Naive B cell (primary cell): ENCODE data around the gene C1S. TPM values are rescaled to one million over a fixed set of nuclear protein-coding genes. Genes with fewer than 3 reads are reported as not detected.
"Not testable (repeated sequence)": the region's sequence is repeated elsewhere in the genome, so short reads cannot be mapped to it uniquely, and the experiment has no call there.

Experiments
- ATAC-seq, 2 donors: fragments of 150-1000 bp; cut with Tn5 transposase; 2 replicates each; pipeline ENCODE4 v1.10.0; 2021; ENCODE audit warnings: low read depth in 2 of 2, mild to moderate bottlenecking in 2 of 2, moderate library complexity in 2 of 2
- DNase-seq: peaks from one replicate; pipeline ENCODE4 v3.0.0; 2022
- H3K27ac Mint-ChIP-seq, 6 donors: one replicate each; pipeline ENCODE4 v1.8.0; 2020 to 2022; ENCODE audit warnings: mild to moderate bottlenecking in 6 of 6, mixed read lengths in 6 of 6, moderate library complexity in 5 of 6, inconsistent platforms in 2 of 6
- H3K27me3 Mint-ChIP-seq, 3 donors: one replicate each; pipeline ENCODE4 v1.8.0; 2021 to 2022; ENCODE audit warnings: mixed read lengths in 3 of 3, mild to moderate bottlenecking in 1 of 3
- H3K36me3 Mint-ChIP-seq, 2 donors: one replicate each; pipeline ENCODE4 v1.8.0; 2020 to 2022; ENCODE audit warnings: mixed read lengths in 2 of 2, inconsistent platforms in 1 of 2, mild to moderate bottlenecking in 1 of 2
- H3K4me1 Mint-ChIP-seq, 3 donors: one replicate each; pipeline ENCODE4 v1.8.0; 2020 to 2022; ENCODE audit warnings: mixed read lengths in 3 of 3, inconsistent platforms in 1 of 3, mild to moderate bottlenecking in 1 of 3, moderate library complexity in 1 of 3
- H3K4me3 Mint-ChIP-seq, 8 donors: one replicate each; pipeline ENCODE4 v1.8.0; 2020 to 2022; ENCODE audit warnings: mild to moderate bottlenecking in 8 of 8, mixed read lengths in 8 of 8, moderate library complexity in 8 of 8, inconsistent platforms in 2 of 8
- H3K9me3 Mint-ChIP-seq, 7 donors: one replicate each; pipeline ENCODE4 v1.8.0; 2020 to 2022; ENCODE audit warnings: mixed read lengths in 7 of 7, mild to moderate bottlenecking in 5 of 7, inconsistent platforms in 2 of 7, moderate library complexity in 1 of 7
- polyA plus RNA-seq, 6 donors: library from polyadenylated mRNA; unstranded; fragments of 300-500 nt; fragmentation: Illumina TruSeq; gene quantifications; one replicate each; pipeline ENCODE4 v1.2.3, GENCODE V29; 2021; ENCODE audit warnings: low read depth in 6 of 6

C1S gene
- polyA plus RNA-seq: under 1 TPM in 1 of 6 donors, not detected in 5; 0.12 TPM

- Mint-ChIP-seq H3K27me3 (peaks cover 29 to 53% (median 47%) of the 10 kb centered on the region in 3 donors), H3K9me3 (no peaks in the 10 kb centered on the region), H3K36me3 (no peaks in the 10 kb centered on the region), H3K27ac (no peak within 1 kb of the TSS), H3K4me3 (no peak within 1 kb of the TSS), H3K4me1 (peaks cover 0 to 2% (median 0%) of the 10 kb centered on the region in 3 donors)
- DNase-seq (no peak), ATAC-seq (no peak)
These were observed at the start of gene C1S for GRCh38 chr12:7060353-7060954. TSS of gene C1S (plus strand) at chr12:7060718. CDS start at chr12:7061913, 1,195 bp downstream.

- not testable (repeated sequence) for H3K27ac Mint-ChIP-seq, H3K27me3 Mint-ChIP-seq, DNase-seq, H3K9me3 Mint-ChIP-seq, ATAC-seq, H3K4me3 Mint-ChIP-seq
- Mint-ChIP-seq H3K4me1 (peaks cover 3 to 18% (median 14%) of the 10 kb centered on the region in 3 donors), H3K36me3 (peaks cover 6 to 13% of the 10 kb centered on the region in 2 donors)
These were observed 49.1 kb upstream of the C1S start for GRCh38 chr12:7011398-7011797.

DNA sequence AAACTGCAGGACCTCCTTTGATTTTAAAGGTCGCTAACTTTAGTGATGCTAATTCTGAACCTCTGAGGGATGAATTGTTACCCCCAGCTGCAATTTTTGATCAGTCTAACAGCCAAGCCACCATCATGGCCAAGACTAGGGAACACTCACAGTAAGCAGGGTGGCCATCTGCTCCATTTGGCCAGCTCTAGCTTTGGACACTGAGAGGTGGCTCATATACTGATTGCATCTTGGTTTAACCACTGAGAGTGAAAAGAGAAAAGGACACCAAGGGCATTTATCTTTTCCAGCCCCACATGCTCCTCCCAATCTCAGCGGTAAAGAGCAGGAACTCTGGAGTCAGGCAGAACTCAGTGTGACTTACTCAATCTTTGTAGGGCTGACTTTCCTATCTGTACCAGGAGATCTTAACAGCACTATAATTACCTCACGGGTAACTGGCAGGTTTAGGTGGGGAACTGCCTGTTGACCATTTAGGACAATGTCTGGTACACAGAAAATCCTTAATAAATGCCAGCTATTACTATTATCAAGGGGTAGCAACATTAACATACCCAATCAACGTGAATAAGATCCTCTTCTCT, 48.4 kb upstream of the C1S start:
- Mint-ChIP-seq H3K9me3 (no peaks in the 10 kb centered on the region), H3K27ac (peak overlapping the region in 2 of 6 donors; percentile 18 to 47), H3K4me1 (peaks cover 8 to 21% (median 18%) of the 10 kb centered on the region in 3 donors), H3K36me3 (peaks cover 6 to 13% of the 10 kb centered on the region in 2 donors), H3K27me3 (no peaks in the 10 kb centered on the region), H3K4me3 (no peak overlapping the region)
- no peak for DNase-seq
- ATAC-seq: no peak

- Mint-ChIP-seq H3K27me3 (no peaks in the 10 kb centered on the region), H3K4me3 (no peak overlapping the region), H3K36me3 (peaks cover 6 to 13% of the 10 kb centered on the region in 2 donors), H3K4me1 (peaks cover 16 to 31% (median 24%) of the 10 kb centered on the region in 3 donors), H3K27ac (no peak overlapping the region), H3K9me3 (no peaks in the 10 kb centered on the region)
- DNase-seq (no peak), ATAC-seq (no peak)
These were observed 47.4 kb upstream of the C1S start for GRCh38 chr12:7013101-7013500.

- Mint-ChIP-seq H3K4me3 (peak overlapping the region in 2 of 8 donors; percentile 46 to 80), H3K4me1 (peaks cover 22 to 31% (median 24%) of the 10 kb centered on the region in 3 donors), H3K27me3 (no peaks in the 10 kb centered on the region), H3K36me3 (peaks cover 6 to 13% of the 10 kb centered on the region in 2 donors), H3K27ac (no peak overlapping the region), H3K9me3 (no peaks in the 10 kb centered on the region)
- ATAC-seq: no peak
- DNase-seq: no peak
These were observed 44.8 kb upstream of the C1S start for GRCh38 chr12:7015555-7016370.

GRCh38 chr12:7016958-7017571, 43.5 kb upstream of the C1S start:
- no peaks in the 10 kb centered on the region for H3K9me3 Mint-ChIP-seq
- H3K27me3 Mint-ChIP-seq: no peaks in the 10 kb centered on the region
- peak overlapping the region; percentile 84 to 98 (median 94) for H3K4me3 Mint-ChIP-seq
- no peak for DNase-seq
- H3K27ac Mint-ChIP-seq: peak overlapping the region in 2 of 6 donors; percentile 49 to 70
- ATAC-seq: no peak
- H3K4me1 Mint-ChIP-seq: peaks cover 22 to 31% (median 24%) of the 10 kb centered on the region in 3 donors
- peaks cover 6 to 13% of the 10 kb centered on the region in 2 donors for H3K36me3 Mint-ChIP-seq

DNA sequence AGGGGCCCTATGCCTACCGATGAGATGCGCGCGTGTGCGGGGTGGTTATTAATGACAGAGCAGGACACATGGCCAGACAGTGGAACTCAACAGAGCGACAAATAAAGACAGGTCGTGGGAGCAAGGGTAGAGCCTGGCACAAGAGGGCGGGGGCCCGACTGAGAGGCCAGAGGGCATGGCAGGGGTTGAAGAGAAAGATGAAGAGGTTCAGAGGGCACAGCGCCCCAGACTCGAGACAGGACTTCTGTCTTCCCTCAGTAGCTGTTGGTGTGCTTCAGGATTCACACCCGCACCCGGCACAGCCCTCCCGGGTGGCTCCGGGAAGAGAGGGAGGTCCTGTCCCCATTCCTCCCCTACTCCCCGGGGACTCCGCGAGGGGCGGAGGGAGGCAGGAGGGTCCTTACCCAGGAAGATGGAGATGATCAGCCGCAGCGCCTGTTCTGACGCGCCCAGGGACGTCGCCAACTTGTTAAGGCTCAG, 42.6 kb upstream of the C1S start:
- peaks cover 20 to 31% (median 20%) of the 10 kb centered on the region in 3 donors for H3K4me1 Mint-ChIP-seq
- no peak for DNase-seq
- peak overlapping the region; percentile 84 to 98 (median 94) for H3K4me3 Mint-ChIP-seq
- H3K27me3 Mint-ChIP-seq: no peaks in the 10 kb centered on the region
- H3K36me3 Mint-ChIP-seq: peaks cover 6 to 9% of the 10 kb centered on the region in 2 donors
- no peaks in the 10 kb centered on the region for H3K9me3 Mint-ChIP-seq
- ATAC-seq: peak; percentile 1 to 7
- H3K27ac Mint-ChIP-seq: peak overlapping the region; percentile 49 to 97 (median 81)

GRCh38 chr12:7018350-7019042, 42.0 kb upstream of the C1S start, which contains the start of gene LPCAT3:
TSS of gene LPCAT3 (minus strand) at chr12:7018476. CDS start at chr12:7018424, 52 bp downstream.
- Mint-ChIP-seq H3K4me1 (peaks cover 14 to 29% (median 20%) of the 10 kb centered on the region in 3 donors), H3K4me3 (peak within 1 kb of the TSS; percentile 84 to 98 (median 94))

DNA sequence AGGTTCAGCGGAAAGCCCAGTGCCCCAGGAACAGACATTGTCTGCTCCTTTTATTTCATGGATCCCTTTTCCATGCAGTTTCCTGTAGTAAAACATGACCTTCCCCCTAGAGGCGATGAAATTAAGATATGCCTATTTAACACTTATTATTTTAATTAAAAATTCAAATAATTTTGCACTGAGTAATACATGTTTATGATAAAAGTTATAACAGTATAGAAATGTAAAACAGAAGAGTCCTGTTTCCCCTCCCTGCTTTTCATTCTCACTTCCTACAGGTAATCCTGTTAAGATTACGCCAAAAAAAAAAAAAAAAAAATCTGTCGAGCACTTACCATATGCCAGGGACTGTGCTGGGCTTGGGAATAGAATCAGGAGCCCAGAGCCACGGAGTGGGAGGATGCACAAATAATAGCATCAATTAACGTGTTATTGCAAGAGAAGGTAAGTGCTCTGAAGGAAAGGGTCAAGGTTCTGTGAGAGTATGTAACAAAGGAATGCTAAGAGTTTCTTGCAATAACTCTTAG, 41.4 kb upstream of the C1S start:
- peak overlapping the region; percentile 84 to 98 (median 94) for H3K4me3 Mint-ChIP-seq
- DNase-seq (no peak), ATAC-seq (no peak)
- H3K27me3 Mint-ChIP-seq: no peaks in the 10 kb centered on the region
- H3K9me3 Mint-ChIP-seq: no peaks in the 10 kb centered on the region
- H3K36me3 Mint-ChIP-seq: peaks cover 0 to 1% of the 10 kb centered on the region in 2 donors
- H3K27ac Mint-ChIP-seq: peak overlapping the region in 4 of 6 donors; percentile 69 to 97 (median 82)
- peaks cover 11 to 24% (median 20%) of the 10 kb centered on the region in 3 donors for H3K4me1 Mint-ChIP-seq

More at GRCh38 chr12:7018350-7019042, 42.0 kb upstream of the C1S start, which contains the start of gene LPCAT3:
- Mint-ChIP-seq H3K27ac (peak within 1 kb of the TSS; percentile 70 to 97 (median 93)), H3K27me3 (no peaks in the 10 kb centered on the region), H3K36me3 (peaks cover 3 to 6% of the 10 kb centered on the region in 2 donors), H3K9me3 (no peaks in the 10 kb centered on the region)
- ATAC-seq (peak; percentile 93), DNase-seq (peak; percentile 98)

- no peak overlapping the region for H3K4me3 Mint-ChIP-seq
- H3K4me1 Mint-ChIP-seq: peaks cover 6 to 16% (median 11%) of the 10 kb centered on the region in 3 donors
- ATAC-seq (no peak), DNase-seq (no peak)
- no peak overlapping the region for H3K27ac Mint-ChIP-seq
- no peaks in the 10 kb centered on the region for H3K27me3 Mint-ChIP-seq
- no peaks in the 10 kb centered on the region for H3K36me3 Mint-ChIP-seq
- H3K9me3 Mint-ChIP-seq: no peaks in the 10 kb centered on the region
These were observed 38.6 kb upstream of the C1S start for GRCh38 chr12:7021956-7022355.

- Mint-ChIP-seq H3K4me3 (no peak overlapping the region), H3K36me3 (no peaks in the 10 kb centered on the region), H3K27ac (no peak overlapping the region), H3K9me3 (no peaks in the 10 kb centered on the region), H3K27me3 (no peaks in the 10 kb centered on the region), H3K4me1 (peaks cover 0 to 6% (median 0%) of the 10 kb centered on the region in 3 donors)
- ATAC-seq (no peak), DNase-seq (no peak)
These were observed 37.4 kb upstream of the C1S start for GRCh38 chr12:7023114-7023513.

DNA sequence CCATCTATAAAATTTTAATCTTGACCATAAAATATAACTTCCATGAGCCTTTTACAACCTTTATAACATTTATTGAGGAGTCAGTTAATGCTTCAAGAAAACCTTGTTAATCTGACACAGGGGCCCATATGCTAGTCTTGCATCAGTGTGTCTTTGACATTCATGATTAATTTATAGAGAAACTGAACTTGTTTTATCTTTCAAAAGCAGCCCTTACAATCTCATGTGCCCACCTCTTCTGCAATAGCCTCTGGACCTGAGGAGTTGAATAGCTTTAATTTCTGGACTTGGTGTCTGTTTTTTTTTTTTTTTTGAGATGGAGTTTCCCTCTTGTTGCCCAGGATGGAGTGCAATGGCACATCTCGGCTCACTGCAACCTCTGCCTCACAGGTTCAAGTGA, 33.7 kb upstream of the C1S start:
- no peaks in the 10 kb centered on the region for H3K9me3 Mint-ChIP-seq

More for the DNA sequence above, 33.7 kb upstream of the C1S start:
- DNase-seq: no peak
- no peak overlapping the region for H3K4me3 Mint-ChIP-seq
- H3K4me1 Mint-ChIP-seq: no peaks in the 10 kb centered on the region
- no peaks in the 10 kb centered on the region for H3K27me3 Mint-ChIP-seq
- H3K27ac Mint-ChIP-seq: no peak overlapping the region
- no peaks in the 10 kb centered on the region for H3K36me3 Mint-ChIP-seq
- no peak for ATAC-seq
